Transverse colon (tissue), 4 donors: ENCODE results near the gene SLC4A7. TPM values are rescaled to one million over a fixed set of nuclear protein-coding genes. Genes with fewer than 3 reads are reported as not detected.
A peak's percentile ranks its signal among the peaks of the same experiment; 100 is the strongest.

Source experiments
- DNase-seq: peaks from one replicate; pipeline ENCODE4 v3.0.0-alpha.2; 2019
- H3K27ac ChIP-seq, 4 donors: fragments of 200-600 bp; sonication (generic); 2 replicates each; pipeline ENCODE4 v1.5.1; 2016 to 2018; ENCODE audit warnings: inconsistent platforms in 4 of 4
- H3K27me3 ChIP-seq: fragments of 200-600 bp; sonication (generic); 2 replicates; pipeline ENCODE4 v1.5.1; 2017; ENCODE audit warnings: inconsistent platforms
- H3K36me3 ChIP-seq, 4 donors: fragments of 200-600 bp; sonication (generic); 2 replicates each; pipeline ENCODE4 v1.5.1; 2017 to 2019; ENCODE audit warnings: inconsistent platforms in 4 of 4
- H3K4me1 ChIP-seq, 4 donors: fragments of 200-600 bp; sonication (generic); 2 replicates each; pipeline ENCODE4 v1.5.1; 2017 to 2020; ENCODE audit warnings: inconsistent platforms in 4 of 4
- H3K4me3 ChIP-seq, 4 donors: fragments of 200-600 bp; sonication (generic); 1 replicate in 1 of 4; 2 replicates in 3 of 4; pipeline versions ENCODE4 v1.5.1 to v1.6.1; 2017 to 2019; ENCODE audit warnings: inconsistent platforms in 4 of 4
- H3K9me3 ChIP-seq, 2 donors: fragments of 200-600 bp; sonication (generic); 2 replicates each; pipeline ENCODE4 v1.5.1; 2017 to 2019; ENCODE audit warnings: inconsistent platforms in 2 of 2
- EP300 ChIP-seq: sonication (generic); formaldehyde crosslinking; IDR thresholded peaks from one replicate; pipeline ENCODE4 v1.6.1; 2017; ENCODE audit warnings: antibody characterized with exemption, low read depth
- POLR2A ChIP-seq: fragments of 450-650 bp; IDR thresholded peaks from one replicate; pipeline ENCODE4 v1.6.1; 2016; ENCODE audit warnings: antibody characterized with exemption, mild to moderate bottlenecking, moderate library complexity
- POLR2AphosphoS5 ChIP-seq, 3 donors: sonication (generic); formaldehyde crosslinking; IDR thresholded peaks; one replicate each; pipeline ENCODE4 v1.6.1; 2016; ENCODE audit warnings: antibody characterized with exemption in 3 of 3
- WGBS, 2 donors: methylation state at CpG; one replicate each; pipeline ENCODE4 v1.1.5; 2018; ENCODE audit warnings: low coverage in 1 of 2; 5-methylcytosine and 5-hydroxymethylcytosine counted together
- in situ Hi-C, 4 donors: fragments of 200-750 bp; cut with MboI; loops; one replicate each; pipeline versions ENCODE4 v1.15.0 to v1.15.1; 2017; ENCODE audit warnings: low sequenced_read_pairs in 3 of 4, low pct_ligation_motif_present in 1 of 4, low pct_unique_long_range_greater_than_20kb in 1 of 4
- intact Hi-C: fragments of 100-400 bp; cut with DNase I; formaldehyde crosslinking; loops from one replicate; pipeline ENCODE4 v1.15.1; 2023; ENCODE audit warnings: low total_unique reads
- total RNA-seq, 4 donors: library from RNA; depleted of rRNA; stranded (reverse); fragments of >200 nt; gene quantifications; one replicate each; pipeline ENCODE4 v1.1.0, GENCODE V29; 2016
- TF ChIP-seq, protein P1 (sequence below), 5 experiments: fragments of 200-600 bp in 3 of 5; fragments of 450-650 bp in 2 of 5; sonication (generic) in 3 of 5; IDR thresholded peaks; 1 replicate in 2 of 5; 2 replicates in 3 of 5; pipeline ENCODE4 v1.5.1; 2016 to 2017; ENCODE audit warnings: antibody characterized with exemption in 5 of 5, inconsistent platforms in 3 of 5, mild to moderate bottlenecking in 2 of 5, moderate library complexity in 1 of 5

Gene SLC4A7
- total RNA-seq, 4 donors from 2014 or later, result 22.7 to 45.6 (median 35.4) TPM

- peaks cover 17 to 50% (median 27%) of the 10 kb centered on the region in 4 donors for H3K4me1 ChIP-seq
- intact Hi-C loops (no loop called here), in situ Hi-C loops (no loop called here)
- H3K9me3 ChIP-seq, result no peaks in the 10 kb centered on the region
- H3K36me3 ChIP-seq, result no peaks in the 10 kb centered on the region
- TF ChIP-seq POLR2AphosphoS5 (IDR thresholded peaks at IDR 0.05) (no peak), EP300 (no peak), POLR2A (no peak)
- TF ChIP-seq, protein P1, sequence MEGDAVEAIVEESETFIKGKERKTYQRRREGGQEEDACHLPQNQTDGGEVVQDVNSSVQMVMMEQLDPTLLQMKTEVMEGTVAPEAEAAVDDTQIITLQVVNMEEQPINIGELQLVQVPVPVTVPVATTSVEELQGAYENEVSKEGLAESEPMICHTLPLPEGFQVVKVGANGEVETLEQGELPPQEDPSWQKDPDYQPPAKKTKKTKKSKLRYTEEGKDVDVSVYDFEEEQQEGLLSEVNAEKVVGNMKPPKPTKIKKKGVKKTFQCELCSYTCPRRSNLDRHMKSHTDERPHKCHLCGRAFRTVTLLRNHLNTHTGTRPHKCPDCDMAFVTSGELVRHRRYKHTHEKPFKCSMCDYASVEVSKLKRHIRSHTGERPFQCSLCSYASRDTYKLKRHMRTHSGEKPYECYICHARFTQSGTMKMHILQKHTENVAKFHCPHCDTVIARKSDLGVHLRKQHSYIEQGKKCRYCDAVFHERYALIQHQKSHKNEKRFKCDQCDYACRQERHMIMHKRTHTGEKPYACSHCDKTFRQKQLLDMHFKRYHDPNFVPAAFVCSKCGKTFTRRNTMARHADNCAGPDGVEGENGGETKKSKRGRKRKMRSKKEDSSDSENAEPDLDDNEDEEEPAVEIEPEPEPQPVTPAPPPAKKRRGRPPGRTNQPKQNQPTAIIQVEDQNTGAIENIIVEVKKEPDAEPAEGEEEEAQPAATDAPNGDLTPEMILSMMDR (IDR thresholded peaks at IDR 0.05), result no peak
- H3K4me3 ChIP-seq, result no peak overlapping the region
- 58 to 80% methylated on average over 2 to 3 of the region's 3 CpGs for WGBS, 2 donors
- H3K27me3 ChIP-seq, result no peaks in the 10 kb centered on the region
- H3K27ac ChIP-seq, result no peak overlapping the region
- no peak for DNase-seq
Measured at GRCh38 chr3:27356976-27357375, 127.2 kb downstream of the SLC4A7 start.

DNA sequence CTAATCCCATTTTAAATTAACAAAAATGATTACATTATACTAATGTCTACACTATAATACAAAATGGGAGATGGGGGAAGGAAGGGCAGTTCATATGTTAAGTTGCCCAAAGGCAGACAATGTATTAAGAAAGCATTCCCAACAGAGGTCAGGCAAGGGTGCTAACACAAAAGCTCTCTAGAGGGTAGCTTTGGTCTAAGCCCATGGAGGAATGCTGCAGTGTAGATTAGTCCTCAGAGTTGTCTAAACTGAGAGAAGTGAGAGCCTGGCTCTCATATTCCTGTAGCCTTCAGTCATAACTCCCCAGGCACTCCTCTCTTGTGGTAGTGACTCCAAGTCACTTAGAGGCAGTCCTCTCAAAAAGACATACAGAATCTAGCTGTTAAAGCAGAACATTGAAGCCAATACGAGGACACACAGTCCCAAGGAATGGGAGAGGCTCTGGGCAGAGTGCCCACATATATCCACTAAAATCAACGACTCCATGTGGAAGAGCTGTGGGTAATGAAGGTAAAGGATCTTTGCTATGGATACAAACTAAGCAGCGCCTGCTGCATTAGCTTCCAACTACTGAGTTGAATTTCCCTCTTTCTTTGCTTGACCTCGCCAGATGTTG lies 129.5 kb downstream of the SLC4A7 start:
- Histone ChIP-seq H3K36me3 (no peaks in the 10 kb centered on the region), H3K27ac (peak overlapping the region in 3 of 4 donors; percentile 4 to 62 (median 36)), H3K9me3 (no peaks in the 10 kb centered on the region), H3K27me3 (no peaks in the 10 kb centered on the region), H3K4me1 (peaks cover 6 to 35% (median 16%) of the 10 kb centered on the region in 4 donors), H3K4me3 (no peak overlapping the region)
- TF ChIP-seq EP300 (no peak), POLR2AphosphoS5 (IDR thresholded peaks at IDR 0.05) (no peak), POLR2A (no peak)
- TF ChIP-seq, protein P1 (IDR thresholded peaks at IDR 0.05), result no peak
- in situ Hi-C loops (no loop called here), intact Hi-C loops (no loop called here)
- DNase-seq, result peak; percentile 73
- 10 to 60% methylated on average over 2 to 4 of the region's 4 CpGs for WGBS, 2 donors

DNA sequence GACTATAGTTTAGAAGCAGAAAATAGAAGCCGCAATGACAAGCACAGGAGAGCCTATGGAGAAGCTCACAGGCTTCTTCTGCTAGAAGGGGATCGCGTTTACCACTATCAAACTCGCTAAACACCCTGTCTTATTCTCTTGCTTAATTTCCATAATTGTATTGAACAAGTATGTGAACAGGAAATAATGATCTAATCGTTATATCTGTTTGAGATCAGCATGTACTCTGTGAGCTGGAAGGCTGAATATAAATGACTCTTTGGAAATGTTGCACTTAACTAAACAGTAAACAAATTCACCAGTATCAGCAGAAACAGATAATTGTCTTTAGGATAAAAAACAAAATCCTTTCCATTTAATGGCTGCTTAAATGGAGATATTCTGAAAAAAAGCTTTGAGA lies 130.0 kb downstream of the SLC4A7 start:
- no peaks in the 10 kb centered on the region for H3K36me3 ChIP-seq
- H3K4me3 ChIP-seq, result no peak overlapping the region
- no peaks in the 10 kb centered on the region for H3K27me3 ChIP-seq
- H3K9me3 ChIP-seq, result no peaks in the 10 kb centered on the region
- H3K27ac ChIP-seq, result peak overlapping the region in 1 of 4 donors; percentile 62
- no peak for DNase-seq
- intact Hi-C loops (no loop called here), in situ Hi-C loops (no loop called here)
- 67 to 83% methylated on average over 2 to 5 of the region's 5 CpGs for WGBS, 2 donors
- no peak for TF ChIP-seq POLR2AphosphoS5 (IDR thresholded peaks at IDR 0.05)
- peaks cover under 1 to 29% (median 11%) of the 10 kb centered on the region in 4 donors for H3K4me1 ChIP-seq

GRCh38 chr3:27353221-27353620 lies 131.0 kb downstream of the SLC4A7 start:
- 64 to 87% methylated on average over 1 of the region's 1 CpG for WGBS, 2 donors
- no peak overlapping the region for H3K27ac ChIP-seq
- DNase-seq, result no peak
- peaks cover 0 to 20% (median 4%) of the 10 kb centered on the region in 4 donors for H3K4me1 ChIP-seq
- no peak overlapping the region for H3K4me3 ChIP-seq
- no peaks in the 10 kb centered on the region for H3K27me3 ChIP-seq
- intact Hi-C loops, result no loop called here
- TF ChIP-seq POLR2AphosphoS5 (IDR thresholded peaks at IDR 0.05) (no peak), EP300 (no peak), POLR2A (no peak)
- TF ChIP-seq, protein P1 (IDR thresholded peaks at IDR 0.05), result no peak
- no peaks in the 10 kb centered on the region for H3K36me3 ChIP-seq
- H3K9me3 ChIP-seq, result no peaks in the 10 kb centered on the region
- in situ Hi-C loops, result no loop called here

- no peaks in the 10 kb centered on the region for H3K36me3 ChIP-seq
- H3K27ac ChIP-seq, result no peak overlapping the region
- in situ Hi-C loops, result no loop called here
- H3K4me1 ChIP-seq, result peaks cover 0 to 12% (median 4%) of the 10 kb centered on the region in 4 donors
- H3K9me3 ChIP-seq, result no peaks in the 10 kb centered on the region
- 33 to 53% methylated on average over 3 of the region's 3 CpGs for WGBS, 2 donors
- TF ChIP-seq POLR2A (no peak), POLR2AphosphoS5 (IDR thresholded peaks at IDR 0.05) (no peak), EP300 (no peak)
- TF ChIP-seq, protein P1 (IDR thresholded peaks at IDR 0.05), result no peak
- H3K27me3 ChIP-seq, result no peaks in the 10 kb centered on the region
- DNase-seq, result no peak
- intact Hi-C loops, result no loop called here
- H3K4me3 ChIP-seq, result no peak overlapping the region
Measured at GRCh38 chr3:27352047-27352446, 132.1 kb downstream of the SLC4A7 start.
